ENCODE results near the gene B4GALNT4. TPM values are rescaled to one million over a fixed set of nuclear protein-coding genes. Genes with fewer than 3 reads are reported as not detected.

Gene B4GALNT4
- total RNA-seq, 4 donors from 2014 or later = 1.8 to 39.7 (median 19.9) TPM

DNA sequence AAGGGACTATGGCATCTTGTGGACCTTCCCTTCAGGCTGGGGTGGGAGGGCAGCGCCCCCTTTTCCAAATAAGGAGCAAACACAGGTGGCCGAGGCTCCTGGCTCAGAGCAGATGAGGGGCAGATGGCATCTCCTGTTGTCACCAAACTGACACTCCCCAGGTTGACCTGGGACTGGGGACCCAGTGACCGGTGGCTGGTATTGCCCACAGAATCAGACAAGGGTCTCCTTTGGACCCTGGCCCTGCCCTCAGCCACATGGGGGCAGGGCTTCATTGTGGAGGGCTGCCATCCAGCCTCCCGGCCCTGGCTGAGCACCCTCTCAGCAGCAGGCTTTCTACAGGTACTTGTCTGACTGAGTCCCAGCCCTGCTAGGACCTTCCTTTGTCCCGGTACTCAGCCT lies 46.3 kb downstream of the B4GALNT4 start:
- H3K36me3 ChIP-seq = no peaks in the 10 kb centered on the region
- TF ChIP-seq, protein P1, sequence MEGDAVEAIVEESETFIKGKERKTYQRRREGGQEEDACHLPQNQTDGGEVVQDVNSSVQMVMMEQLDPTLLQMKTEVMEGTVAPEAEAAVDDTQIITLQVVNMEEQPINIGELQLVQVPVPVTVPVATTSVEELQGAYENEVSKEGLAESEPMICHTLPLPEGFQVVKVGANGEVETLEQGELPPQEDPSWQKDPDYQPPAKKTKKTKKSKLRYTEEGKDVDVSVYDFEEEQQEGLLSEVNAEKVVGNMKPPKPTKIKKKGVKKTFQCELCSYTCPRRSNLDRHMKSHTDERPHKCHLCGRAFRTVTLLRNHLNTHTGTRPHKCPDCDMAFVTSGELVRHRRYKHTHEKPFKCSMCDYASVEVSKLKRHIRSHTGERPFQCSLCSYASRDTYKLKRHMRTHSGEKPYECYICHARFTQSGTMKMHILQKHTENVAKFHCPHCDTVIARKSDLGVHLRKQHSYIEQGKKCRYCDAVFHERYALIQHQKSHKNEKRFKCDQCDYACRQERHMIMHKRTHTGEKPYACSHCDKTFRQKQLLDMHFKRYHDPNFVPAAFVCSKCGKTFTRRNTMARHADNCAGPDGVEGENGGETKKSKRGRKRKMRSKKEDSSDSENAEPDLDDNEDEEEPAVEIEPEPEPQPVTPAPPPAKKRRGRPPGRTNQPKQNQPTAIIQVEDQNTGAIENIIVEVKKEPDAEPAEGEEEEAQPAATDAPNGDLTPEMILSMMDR (IDR thresholded peaks at IDR 0.05) = no peak
- no peak for TF ChIP-seq POLR2A (IDR thresholded peaks at IDR 0.05)
- H3K27me3 ChIP-seq = peaks cover 3 to 4% of the 10 kb centered on the region in 2 donors
- H3K27ac ChIP-seq = peak overlapping the region; percentile 65 to 66
- no peak for DNase-seq
- H3K4me3 ChIP-seq = no peak overlapping the region
- no peaks in the 10 kb centered on the region for H3K9me3 ChIP-seq
- H3K4me1 ChIP-seq = peaks cover 0 to 10% of the 10 kb centered on the region in 2 donors
- intact Hi-C loops (cut with DNase I; ENCODE audit: low total_unique reads) = no loop called here

DNA sequence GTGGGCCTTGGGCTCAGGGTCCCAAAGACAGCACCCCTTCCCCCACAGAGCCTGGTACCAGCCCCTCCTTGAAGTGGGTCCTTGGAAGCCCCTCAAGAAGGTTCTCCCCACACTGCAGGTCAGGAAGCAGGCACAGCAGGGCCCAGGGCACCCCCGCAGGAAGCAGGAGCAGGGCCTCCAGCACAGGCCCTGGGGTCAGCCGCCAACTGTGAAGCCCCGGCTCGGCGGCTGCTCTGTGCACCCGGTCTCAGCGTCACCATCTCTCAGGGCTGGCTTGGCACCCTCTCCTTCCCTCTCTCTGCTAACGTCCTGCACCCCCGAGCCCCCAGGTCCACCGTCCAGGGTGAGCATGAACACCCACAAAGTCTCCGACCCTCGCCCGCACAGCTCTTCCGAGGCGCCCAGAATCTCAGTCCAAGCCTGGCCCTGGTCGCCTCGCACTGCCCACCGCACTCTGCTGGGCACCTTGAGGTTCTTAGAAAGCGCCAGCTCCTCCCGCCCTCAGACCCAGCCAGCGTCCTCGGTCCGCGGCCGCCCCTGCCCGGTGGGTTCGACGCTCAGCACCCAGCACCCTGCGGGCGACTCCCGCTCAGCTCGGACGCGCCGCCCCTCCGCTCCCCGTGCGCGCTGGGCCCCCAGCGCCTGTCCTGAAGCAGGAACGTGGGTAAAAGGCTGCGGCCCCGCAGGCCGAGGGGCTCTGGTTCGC lies 46.9 kb downstream of the B4GALNT4 start:
- no peaks in the 10 kb centered on the region for H3K36me3 ChIP-seq
- H3K27ac ChIP-seq = peak overlapping the region; percentile 65 to 66
- peaks cover 3 to 4% of the 10 kb centered on the region in 2 donors for H3K27me3 ChIP-seq
- H3K9me3 ChIP-seq = no peaks in the 10 kb centered on the region
- H3K4me1 ChIP-seq = peaks cover 0 to 10% of the 10 kb centered on the region in 2 donors
- peak overlapping the region; percentile 22 to 30 for H3K4me3 ChIP-seq
- no peak for DNase-seq
- TF ChIP-seq, protein P1 (IDR thresholded peaks at IDR 0.05) = no peak
- TF ChIP-seq POLR2A (IDR thresholded peaks at IDR 0.05) = peak in 1 of 2 donors; percentile 24
- intact Hi-C loops (cut with DNase I; ENCODE audit: low total_unique reads) = no loop called here

DNA sequence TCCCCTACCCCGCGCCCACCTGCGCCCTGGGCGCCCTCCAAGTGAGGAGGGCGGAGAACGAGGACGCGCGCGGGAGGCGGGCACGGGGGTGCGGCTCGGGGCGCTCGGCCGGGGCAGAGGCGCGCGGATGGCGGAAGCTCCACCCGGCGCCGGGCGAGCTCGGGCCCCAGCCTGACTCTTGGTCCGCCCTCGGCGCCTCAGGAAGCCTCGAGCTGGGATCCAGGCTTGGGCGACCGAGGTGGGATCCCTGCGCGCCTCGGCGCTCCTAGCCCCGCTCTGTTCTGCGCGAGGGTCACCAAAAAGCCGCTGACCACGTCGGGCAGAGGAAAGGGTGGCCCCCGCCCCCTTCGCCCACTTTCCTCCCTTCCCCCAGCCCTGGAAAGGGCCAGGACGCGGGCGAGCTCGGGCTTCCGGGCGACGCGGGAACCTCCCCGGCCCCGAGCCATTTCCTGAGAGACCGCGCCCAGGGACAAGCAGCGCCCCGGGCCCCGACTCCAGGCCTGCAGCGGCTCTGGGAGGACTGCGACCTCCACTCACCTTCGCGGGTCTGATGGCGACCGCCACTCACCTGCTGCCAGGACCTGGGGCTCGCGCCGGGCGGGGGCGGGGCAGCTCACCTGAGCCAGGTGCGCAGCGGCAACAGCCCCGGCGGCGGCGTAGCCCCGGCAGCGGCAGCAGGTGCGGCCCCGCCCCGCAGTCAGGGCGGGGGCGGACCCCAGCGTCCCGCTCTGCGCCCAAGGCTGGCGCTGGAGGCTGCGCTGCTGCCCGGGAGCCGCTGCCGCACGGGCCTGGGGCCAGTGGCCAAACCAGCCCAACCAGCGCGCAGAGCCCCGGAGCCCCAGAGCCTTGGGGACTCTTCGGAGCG lies 47.7 kb downstream of the B4GALNT4 start:
- peaks cover 3 to 4% of the 10 kb centered on the region in 2 donors for H3K27me3 ChIP-seq
- peak overlapping the region; percentile 65 to 66 for H3K27ac ChIP-seq
- DNase-seq = no peak
- peak overlapping the region; percentile 22 to 30 for H3K4me3 ChIP-seq
- peaks cover 0 to 10% of the 10 kb centered on the region in 2 donors for H3K4me1 ChIP-seq
- no peaks in the 10 kb centered on the region for H3K36me3 ChIP-seq
- TF ChIP-seq, protein P1 (IDR thresholded peaks at IDR 0.05) = no peak
- TF ChIP-seq POLR2A (IDR thresholded peaks at IDR 0.05) = no peak
- H3K9me3 ChIP-seq = no peaks in the 10 kb centered on the region
- intact Hi-C loops (cut with DNase I; ENCODE audit: low total_unique reads) = no loop called here

DNA sequence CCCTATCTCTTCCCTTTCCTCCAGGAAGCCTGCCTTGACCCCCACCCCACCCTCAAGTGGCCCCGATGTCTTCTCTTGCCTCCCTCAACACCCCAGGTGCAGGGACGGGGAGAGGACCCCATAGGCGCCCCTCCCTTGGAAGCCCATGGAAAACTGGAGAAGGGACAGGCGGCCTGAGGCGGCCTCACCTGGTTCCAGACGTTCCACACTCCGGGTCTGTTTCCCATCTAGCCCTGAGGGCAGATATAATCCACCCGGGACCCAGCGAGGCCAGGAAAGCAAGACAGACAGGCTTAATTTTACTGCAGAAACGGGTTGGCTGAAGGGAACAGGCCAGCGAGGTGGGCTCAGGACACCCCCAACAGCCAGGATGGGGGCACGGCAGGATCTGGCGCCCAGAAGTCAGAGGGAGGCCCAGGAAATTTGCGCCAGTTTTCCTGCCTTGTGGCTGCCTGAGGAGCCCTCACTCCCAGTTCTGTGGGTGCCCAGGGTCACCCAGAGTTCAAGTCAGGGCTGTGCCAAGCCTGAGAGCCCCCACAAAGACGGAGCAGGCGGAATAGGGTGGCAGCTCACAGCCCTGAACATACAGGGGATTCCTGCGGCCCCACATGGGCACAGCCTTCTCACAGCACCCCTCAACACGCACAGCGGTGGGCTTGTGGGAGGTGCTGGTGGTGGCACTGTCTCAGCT lies 48.5 kb downstream of the B4GALNT4 start:
- Histone ChIP-seq H3K27ac (no peak overlapping the region), H3K27me3 (peaks cover 3 to 4% of the 10 kb centered on the region in 2 donors), H3K4me3 (peak overlapping the region in 1 of 2 donors; percentile 30), H3K36me3 (no peaks in the 10 kb centered on the region), H3K9me3 (no peaks in the 10 kb centered on the region), H3K4me1 (peaks cover 0 to 10% of the 10 kb centered on the region in 2 donors)
- intact Hi-C loops (cut with DNase I; ENCODE audit: low total_unique reads) = no loop called here
- no peak for TF ChIP-seq POLR2A (IDR thresholded peaks at IDR 0.05)
- TF ChIP-seq, protein P1 (IDR thresholded peaks at IDR 0.05) = no peak
- no peak for DNase-seq

All from uterus (tissue), 4 donors.